ENCODE results near the gene SOX14. TPM values are rescaled to one million over a fixed set of nuclear protein-coding genes. Genes with fewer than 3 reads are reported as not detected.

Gene SOX14
- not detected in 2 replicates for total RNA-seq (2014; rRNA removed; shearing (Covaris generic))

DNA sequence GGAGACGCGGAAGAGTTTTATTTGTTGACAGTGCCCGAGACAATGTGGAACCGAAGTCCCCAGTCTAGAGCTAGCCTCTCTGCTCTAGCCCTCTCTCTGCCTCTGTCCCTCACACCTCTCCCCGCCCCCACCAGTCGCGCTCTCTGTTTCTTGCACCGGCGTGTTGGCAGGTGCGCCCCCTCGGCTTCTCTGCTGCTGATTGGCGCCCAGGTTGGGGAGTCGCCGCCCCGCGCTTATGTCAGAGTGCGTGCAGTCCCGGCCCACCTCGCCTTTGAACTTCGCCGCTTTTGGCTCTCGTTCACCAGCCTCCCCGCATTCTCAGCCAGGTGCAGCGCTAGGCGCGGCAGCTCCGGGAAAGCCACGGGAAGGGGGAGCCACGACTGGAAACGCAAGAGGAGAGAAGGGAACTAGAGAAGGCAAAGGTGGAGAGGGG lies at the start of gene SOX14:
Gene SOX14, plus strand, starts transcription at position 315 of the 433 bp plus-strand sequence. CDS start 470 bp downstream, outside the sequence.

Other genes starting within 250 kb of the SOX14 start
- not detected in 2 replicates for gene CLDN18, start 245.8 kb downstream of the SOX14 start, total RNA-seq (2014; rRNA removed; shearing (Covaris generic))

Measured in A375 (cell line).